Tibial nerve (tissue), 3 donors: ENCODE data around the gene SLC26A2.

Experiments
- POLR2A ChIP-seq, 2 donors: fragments of 450-650 bp; IDR thresholded peaks; one replicate each; pipeline ENCODE4 v1.6.1; 2017; ENCODE audit warnings: antibody characterized with exemption in 2 of 2, mild to moderate bottlenecking in 2 of 2, moderate library complexity in 2 of 2
- TF ChIP-seq, protein P1 (sequence below), 5 experiments: fragments of 200-600 bp in 3 of 5; fragments of 450-650 bp in 2 of 5; sonication (generic) in 3 of 5; IDR thresholded peaks; one replicate each; pipeline ENCODE4 v1.5.1; 2016 to 2019; ENCODE audit warnings: antibody characterized with exemption in 5 of 5, mild to moderate bottlenecking in 3 of 5, moderate library complexity in 2 of 5

DNA sequence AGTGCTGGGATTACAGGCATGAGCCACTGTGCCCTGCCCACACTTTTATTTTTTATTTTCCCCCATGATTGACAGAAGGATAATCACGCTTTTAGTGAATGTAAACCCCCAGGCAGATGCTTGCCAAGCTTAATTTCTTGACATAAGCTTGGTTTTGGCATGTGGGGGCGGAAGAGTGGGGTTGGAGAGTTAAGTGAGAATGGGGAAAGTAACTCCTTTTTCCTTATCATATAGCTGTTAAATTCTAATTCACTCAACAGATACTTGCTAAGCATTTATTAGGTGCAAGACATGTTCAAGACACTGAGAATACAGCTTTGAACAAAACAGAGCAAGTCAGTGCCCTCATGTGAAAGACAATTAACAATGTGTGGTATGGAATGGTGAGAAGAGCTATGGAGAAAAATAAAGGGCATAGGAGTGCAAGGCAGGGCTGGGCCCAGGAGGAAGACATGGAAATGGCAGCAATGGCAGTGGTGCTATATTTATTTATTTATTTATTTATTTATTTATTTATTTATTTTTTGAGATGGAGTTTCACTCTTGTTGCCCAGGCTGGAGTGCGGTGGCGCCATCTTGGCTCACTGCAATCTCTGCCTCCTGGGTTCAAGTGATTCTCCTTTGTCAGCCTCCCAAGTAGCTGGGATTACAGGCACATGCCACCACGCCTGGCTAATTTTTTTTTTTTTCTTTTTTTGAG lies 2.2 kb downstream of the SLC26A2 start:
- TF ChIP-seq, protein P1, sequence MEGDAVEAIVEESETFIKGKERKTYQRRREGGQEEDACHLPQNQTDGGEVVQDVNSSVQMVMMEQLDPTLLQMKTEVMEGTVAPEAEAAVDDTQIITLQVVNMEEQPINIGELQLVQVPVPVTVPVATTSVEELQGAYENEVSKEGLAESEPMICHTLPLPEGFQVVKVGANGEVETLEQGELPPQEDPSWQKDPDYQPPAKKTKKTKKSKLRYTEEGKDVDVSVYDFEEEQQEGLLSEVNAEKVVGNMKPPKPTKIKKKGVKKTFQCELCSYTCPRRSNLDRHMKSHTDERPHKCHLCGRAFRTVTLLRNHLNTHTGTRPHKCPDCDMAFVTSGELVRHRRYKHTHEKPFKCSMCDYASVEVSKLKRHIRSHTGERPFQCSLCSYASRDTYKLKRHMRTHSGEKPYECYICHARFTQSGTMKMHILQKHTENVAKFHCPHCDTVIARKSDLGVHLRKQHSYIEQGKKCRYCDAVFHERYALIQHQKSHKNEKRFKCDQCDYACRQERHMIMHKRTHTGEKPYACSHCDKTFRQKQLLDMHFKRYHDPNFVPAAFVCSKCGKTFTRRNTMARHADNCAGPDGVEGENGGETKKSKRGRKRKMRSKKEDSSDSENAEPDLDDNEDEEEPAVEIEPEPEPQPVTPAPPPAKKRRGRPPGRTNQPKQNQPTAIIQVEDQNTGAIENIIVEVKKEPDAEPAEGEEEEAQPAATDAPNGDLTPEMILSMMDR (IDR thresholded peaks at IDR 0.05), result no peak
- TF ChIP-seq POLR2A (IDR thresholded peaks at IDR 0.05), result no peak
